Peyer's patch (tissue), 4 donors: ENCODE data around the gene FKRP.
"Not testable (repeated sequence)": the region's sequence is repeated elsewhere in the genome, so short reads cannot be mapped to it uniquely, and the experiment has no call there.

Experiments
- CTCF ChIP-seq, 6 experiments: fragments of 450-650 bp in 4 of 6; fragments of 200-600 bp in 2 of 6; sonication (generic) in 1 of 6; IDR thresholded peaks; one replicate each; pipeline ENCODE4 v1.5.1; 2017 to 2019; ENCODE audit warnings: antibody characterized with exemption in 6 of 6, mild to moderate bottlenecking in 3 of 6, moderate library complexity in 1 of 6
- POLR2A ChIP-seq, 2 donors: fragments of 450-650 bp; IDR thresholded peaks; one replicate each; pipeline ENCODE4 v1.5.1; 2017; ENCODE audit warnings: antibody characterized with exemption in 2 of 2, mild to moderate bottlenecking in 2 of 2, moderate library complexity in 2 of 2

- not testable (repeated sequence) for TF ChIP-seq CTCF, POLR2A (IDR thresholded peaks at IDR 0.05)
Observed at GRCh38 chr19:46760897-46761296, 15.0 kb downstream of the FKRP start.
